Gastrocnemius medialis (tissue), 4 donors: Measurements from ENCODE around the gene INPP4B. TPM values are rescaled to one million over a fixed set of nuclear protein-coding genes. Genes with fewer than 3 reads are reported as not detected.

Source experiments
- ATAC-seq, 2 donors: fragments of 150-250 bp; one replicate each; pipeline ENCODE4 v1.9.1; 2016
- DNase-seq, 2 donors: peaks; one replicate each; pipeline ENCODE4 v3.0.0-alpha.2; 2019
- H3K27ac ChIP-seq, 4 donors: fragments of 200-600 bp; sonication (generic); 1 replicate in 1 of 4; 2 replicates in 3 of 4; pipeline ENCODE4 v1.5.1; 2016 to 2018; ENCODE audit warnings: mild to moderate bottlenecking in 2 of 4, moderate library complexity in 1 of 4
- H3K27me3 ChIP-seq, 3 donors: fragments of 200-600 bp; sonication (generic) in 2 of 3; 1 replicate in 1 of 3; 2 replicates in 2 of 3; pipeline versions ENCODE4 v1.5.1 to v1.6.0; 2016 to 2019; ENCODE audit warnings: mild to moderate bottlenecking in 1 of 3, moderate library complexity in 1 of 3
- H3K36me3 ChIP-seq, 2 donors: fragments of 200-600 bp; sonication (generic) in 1 of 2; one replicate each; pipeline ENCODE4 v1.5.1; 2017 to 2018
- H3K4me1 ChIP-seq, 2 donors: fragments of 200-600 bp; sonication (generic) in 1 of 2; one replicate each; pipeline ENCODE4 v1.5.1; 2016 to 2017; ENCODE audit warnings: mild to moderate bottlenecking in 2 of 2
- H3K4me3 ChIP-seq, 4 donors: fragments of 200-600 bp; sonication (generic) in 3 of 4; 1 replicate in 1 of 4; 2 replicates in 3 of 4; pipeline ENCODE4 v1.5.1; 2016 to 2019; ENCODE audit warnings: mild to moderate bottlenecking in 2 of 4
- H3K9me3 ChIP-seq, 3 donors: fragments of 200-600 bp; sonication (generic) in 2 of 3; 1 replicate in 1 of 3; 2 replicates in 2 of 3; pipeline ENCODE4 v1.5.1; 2016 to 2019
- POLR2A ChIP-seq, 2 donors: fragments of 450-650 bp; IDR thresholded peaks; one replicate each; pipeline ENCODE4 v1.6.1; 2017; ENCODE audit warnings: antibody characterized with exemption in 2 of 2, mild to moderate bottlenecking in 2 of 2, moderate library complexity in 2 of 2
- in situ Hi-C, 4 donors: fragments of 200-750 bp; cut with MboI; loops; one replicate each; pipeline versions ENCODE4 v1.15.0 to v1.8.0; 2017; ENCODE audit warnings: low sequenced_read_pairs in 4 of 4
- intact Hi-C: fragments of 100-400 bp; cut with DNase I; formaldehyde crosslinking; loops from one replicate; pipeline ENCODE4 v1.15.1; 2023; ENCODE audit warnings: low total_unique reads
- total RNA-seq, 4 donors: library from RNA; depleted of rRNA; stranded (reverse); fragments of >200 nt; gene quantifications; one replicate each; pipeline versions ENCODE4 v1.1.0 to v1.2.3, GENCODE V29; 2016
- TF ChIP-seq, protein P1 (sequence below), 5 experiments: fragments of 450-650 bp in 3 of 5; fragments of 200-600 bp in 2 of 5; sonication (generic) in 2 of 5; IDR thresholded peaks in 4 of 5; conservative IDR thresholded peaks in 1 of 5; 1 replicate in 4 of 5; 2 replicates in 1 of 5; pipeline ENCODE4 v1.5.1; 2016 to 2019; ENCODE audit warnings: antibody characterized with exemption in 5 of 5, mild to moderate bottlenecking in 3 of 5, moderate library complexity in 3 of 5

INPP4B gene
- total RNA-seq, 4 donors from 2014 or later, result 7.5 to 23.6 (median 9.1) TPM

DNA sequence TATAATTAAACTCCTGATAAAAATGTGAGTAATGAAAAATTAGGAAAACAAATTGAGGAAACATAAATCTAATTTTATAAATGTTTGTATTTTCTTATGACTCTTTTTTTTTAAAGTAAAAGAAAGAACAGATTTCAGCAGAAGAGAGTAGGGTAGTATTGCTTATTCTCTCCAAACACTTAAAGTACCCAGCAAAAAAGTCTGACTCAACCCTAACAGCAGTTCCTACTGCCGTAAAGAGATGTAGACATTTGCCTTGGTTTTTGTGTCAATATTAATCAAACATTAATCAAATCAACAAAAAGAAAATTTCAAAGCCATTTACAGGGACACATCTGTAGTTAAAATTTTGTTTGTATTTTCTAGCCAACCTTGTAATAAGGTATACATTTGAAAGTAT lies 701.3 kb downstream of the INPP4B start:
- peaks cover 7 to 10% of the 10 kb centered on the region in 2 donors for H3K4me1 ChIP-seq
- intact Hi-C loops, result no loop called here
- no peaks in the 10 kb centered on the region for H3K27me3 ChIP-seq
- no peaks in the 10 kb centered on the region for H3K36me3 ChIP-seq
- no peak overlapping the region for H3K4me3 ChIP-seq
- ATAC-seq, result no peak
- no peak for DNase-seq
- TF ChIP-seq, protein P1, sequence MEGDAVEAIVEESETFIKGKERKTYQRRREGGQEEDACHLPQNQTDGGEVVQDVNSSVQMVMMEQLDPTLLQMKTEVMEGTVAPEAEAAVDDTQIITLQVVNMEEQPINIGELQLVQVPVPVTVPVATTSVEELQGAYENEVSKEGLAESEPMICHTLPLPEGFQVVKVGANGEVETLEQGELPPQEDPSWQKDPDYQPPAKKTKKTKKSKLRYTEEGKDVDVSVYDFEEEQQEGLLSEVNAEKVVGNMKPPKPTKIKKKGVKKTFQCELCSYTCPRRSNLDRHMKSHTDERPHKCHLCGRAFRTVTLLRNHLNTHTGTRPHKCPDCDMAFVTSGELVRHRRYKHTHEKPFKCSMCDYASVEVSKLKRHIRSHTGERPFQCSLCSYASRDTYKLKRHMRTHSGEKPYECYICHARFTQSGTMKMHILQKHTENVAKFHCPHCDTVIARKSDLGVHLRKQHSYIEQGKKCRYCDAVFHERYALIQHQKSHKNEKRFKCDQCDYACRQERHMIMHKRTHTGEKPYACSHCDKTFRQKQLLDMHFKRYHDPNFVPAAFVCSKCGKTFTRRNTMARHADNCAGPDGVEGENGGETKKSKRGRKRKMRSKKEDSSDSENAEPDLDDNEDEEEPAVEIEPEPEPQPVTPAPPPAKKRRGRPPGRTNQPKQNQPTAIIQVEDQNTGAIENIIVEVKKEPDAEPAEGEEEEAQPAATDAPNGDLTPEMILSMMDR (IDR thresholded peaks at IDR 0.05 in 4 of 5, conservative IDR thresholded peaks at IDR 0.05 in 1 of 5), result no peak
- TF ChIP-seq POLR2A (IDR thresholded peaks at IDR 0.05), result no peak
- in situ Hi-C loops, result loop anchor here in 2 of 4 donors (25.0 kb wide), 2 partner anchors 567 to 692 kb away; partner anchors contain the start of gene INPP4B (in 1 of the 2)
- no peak overlapping the region for H3K27ac ChIP-seq
- no peaks in the 10 kb centered on the region for H3K9me3 ChIP-seq

DNA sequence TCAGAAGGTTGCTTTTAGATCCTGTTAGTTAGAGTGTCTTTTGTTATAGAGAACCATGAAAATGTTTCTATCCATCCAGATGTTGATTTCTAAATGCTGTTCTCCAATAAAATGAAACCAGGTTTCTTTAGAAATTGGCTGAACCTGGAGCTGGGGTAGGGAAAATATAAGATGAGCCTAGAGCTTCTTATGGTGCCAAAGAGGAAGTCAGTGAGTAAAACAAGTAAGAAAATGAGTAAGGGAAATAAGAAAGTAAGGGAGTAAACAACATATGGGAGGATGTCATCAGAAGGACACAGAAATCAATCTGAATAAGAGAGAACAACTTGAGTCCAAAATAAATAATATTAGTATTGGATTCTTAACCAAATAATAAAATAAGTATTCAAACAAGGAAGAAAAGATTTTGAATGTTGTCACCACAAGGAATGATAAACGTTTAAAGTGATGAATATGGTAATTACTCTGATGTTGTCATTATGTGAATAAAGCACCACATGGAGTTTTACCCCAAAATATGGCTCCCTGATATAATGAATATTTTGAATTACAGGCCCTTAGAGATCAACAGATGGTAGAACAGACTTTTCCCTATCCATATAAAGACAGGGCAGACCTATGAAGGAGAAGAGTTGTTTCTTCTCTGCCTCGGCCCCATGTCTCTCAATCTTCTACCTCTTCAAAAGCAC lies 703.6 kb downstream of the INPP4B start:
- ATAC-seq, result no peak
- TF ChIP-seq, protein P1 (IDR thresholded peaks at IDR 0.05 in 4 of 5, conservative IDR thresholded peaks at IDR 0.05 in 1 of 5), result no peak
- no peak for TF ChIP-seq POLR2A (IDR thresholded peaks at IDR 0.05)
- in situ Hi-C loops, result loop anchor here in 2 of 4 donors (25.0 kb wide), 2 partner anchors 570 to 695 kb away; partner anchors contain the start of gene INPP4B (in 1 of the 2)
- no peaks in the 10 kb centered on the region for H3K36me3 ChIP-seq
- no peaks in the 10 kb centered on the region for H3K27me3 ChIP-seq
- H3K4me3 ChIP-seq, result no peak overlapping the region
- no peaks in the 10 kb centered on the region for H3K4me1 ChIP-seq
- H3K9me3 ChIP-seq, result no peaks in the 10 kb centered on the region
- intact Hi-C loops, result no loop called here
- no peak overlapping the region for H3K27ac ChIP-seq
- no peak for DNase-seq

DNA sequence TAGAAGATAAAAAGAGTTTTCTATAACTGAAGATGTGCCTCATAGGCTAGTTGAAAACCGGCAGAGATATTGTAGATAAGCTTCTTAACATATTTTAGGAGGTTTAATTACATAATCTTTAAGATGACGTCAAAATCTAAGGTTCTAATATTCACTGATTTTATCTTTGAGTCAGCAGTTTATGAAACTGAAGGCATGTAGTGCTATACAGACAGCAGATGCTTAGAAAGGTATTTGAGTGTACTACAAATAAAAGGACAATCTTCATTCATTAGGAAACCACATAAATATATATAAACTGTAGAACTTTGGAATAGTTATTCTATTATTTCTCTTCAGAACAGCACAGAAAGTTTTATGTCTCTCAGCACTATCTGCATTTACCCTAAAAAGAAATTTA lies 704.9 kb downstream of the INPP4B start:
- H3K9me3 ChIP-seq, result no peaks in the 10 kb centered on the region
- no peaks in the 10 kb centered on the region for H3K27me3 ChIP-seq
- ATAC-seq, result no peak
- no peaks in the 10 kb centered on the region for H3K36me3 ChIP-seq
- DNase-seq, result no peak
- intact Hi-C loops (no loop called here), in situ Hi-C loops (loop anchor here in 2 of 4 donors (25.0 kb wide), 2 partner anchors 571 to 696 kb away; partner anchors contain the start of gene INPP4B (in 1 of the 2))
- H3K4me1 ChIP-seq, result no peaks in the 10 kb centered on the region
- no peak overlapping the region for H3K27ac ChIP-seq
- no peak overlapping the region for H3K4me3 ChIP-seq
- no peak for TF ChIP-seq POLR2A (IDR thresholded peaks at IDR 0.05)
- TF ChIP-seq, protein P1 (IDR thresholded peaks at IDR 0.05 in 4 of 5, conservative IDR thresholded peaks at IDR 0.05 in 1 of 5), result no peak

DNA sequence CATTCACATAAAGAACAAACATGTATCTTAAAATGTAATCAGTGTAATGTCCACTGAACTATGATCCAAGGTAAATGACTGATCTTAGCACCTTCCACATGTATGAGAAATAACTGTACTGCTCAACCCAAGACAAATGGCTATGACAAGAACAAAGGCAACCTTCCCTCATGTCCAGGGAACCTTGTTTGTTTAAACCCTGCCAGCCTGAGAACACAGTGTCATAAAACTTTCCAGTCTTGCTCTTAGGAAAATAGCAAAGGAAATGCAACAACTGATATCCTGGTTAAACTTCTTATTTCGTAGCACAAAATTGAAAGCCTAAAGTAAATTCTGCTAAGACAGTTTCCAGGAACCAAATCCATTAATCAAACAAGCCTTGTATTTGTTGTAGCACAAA lies 715.4 kb downstream of the INPP4B start:
- in situ Hi-C loops, result loop anchor here in 2 of 4 donors (25.0 kb wide), 2 partner anchors 582 to 707 kb away; partner anchors contain the start of gene INPP4B (in 1 of the 2)
- Histone ChIP-seq H3K27me3 (no peaks in the 10 kb centered on the region), H3K4me3 (no peak overlapping the region), H3K4me1 (no peaks in the 10 kb centered on the region), H3K27ac (no peak overlapping the region), H3K9me3 (no peaks in the 10 kb centered on the region), H3K36me3 (no peaks in the 10 kb centered on the region)
- no peak for DNase-seq
- no peak for ATAC-seq
- intact Hi-C loops, result no loop called here
- TF ChIP-seq, protein P1 (IDR thresholded peaks at IDR 0.05 in 4 of 5, conservative IDR thresholded peaks at IDR 0.05 in 1 of 5), result no peak
- no peak for TF ChIP-seq POLR2A (IDR thresholded peaks at IDR 0.05)
